Cortex of kidney (tissue), 1 donor: ENCODE data around the gene GPR25.

Experiments used
- DNase-seq: peaks from one replicate; lab custom pipeline; 2025; lab: John Stamatoyannopoulos, UW

GPR25 gene

GRCh38 chr1:200912737-200913407 is 40.1 kb downstream of the GPR25 start:
- DNase-seq = no peak

GRCh38 chr1:200916152-200916551 is 43.4 kb downstream of the GPR25 start:
- DNase-seq = no peak

GRCh38 chr1:200916681-200917080 is 43.9 kb downstream of the GPR25 start:
- DNase-seq = no peak

- no peak for DNase-seq
These were observed 44.6 kb downstream of the GPR25 start for GRCh38 chr1:200917291-200917817.

- DNase-seq = no peak
These were observed 45.2 kb downstream of the GPR25 start for GRCh38 chr1:200918006-200918405.

- DNase-seq = no peak
These were observed 46.6 kb downstream of the GPR25 start for GRCh38 chr1:200919386-200919785.

- DNase-seq = no peak
These were observed 48.9 kb downstream of the GPR25 start for GRCh38 chr1:200921571-200922110.

- DNase-seq = no peak
These were observed 49.6 kb downstream of the GPR25 start for GRCh38 chr1:200922406-200922805.

GRCh38 chr1:200923601-200924000 is 50.8 kb downstream of the GPR25 start:
- no peak for DNase-seq
